Measurements from ENCODE around the gene ANGPTL2. TPM values are rescaled to one million over a fixed set of nuclear protein-coding genes. Genes with fewer than 3 reads are reported as not detected.
"Not testable (repeated sequence)": the region's sequence is repeated elsewhere in the genome, so short reads cannot be mapped to it uniquely, and the experiment has no call there.

The ANGPTL2 gene, protein sequence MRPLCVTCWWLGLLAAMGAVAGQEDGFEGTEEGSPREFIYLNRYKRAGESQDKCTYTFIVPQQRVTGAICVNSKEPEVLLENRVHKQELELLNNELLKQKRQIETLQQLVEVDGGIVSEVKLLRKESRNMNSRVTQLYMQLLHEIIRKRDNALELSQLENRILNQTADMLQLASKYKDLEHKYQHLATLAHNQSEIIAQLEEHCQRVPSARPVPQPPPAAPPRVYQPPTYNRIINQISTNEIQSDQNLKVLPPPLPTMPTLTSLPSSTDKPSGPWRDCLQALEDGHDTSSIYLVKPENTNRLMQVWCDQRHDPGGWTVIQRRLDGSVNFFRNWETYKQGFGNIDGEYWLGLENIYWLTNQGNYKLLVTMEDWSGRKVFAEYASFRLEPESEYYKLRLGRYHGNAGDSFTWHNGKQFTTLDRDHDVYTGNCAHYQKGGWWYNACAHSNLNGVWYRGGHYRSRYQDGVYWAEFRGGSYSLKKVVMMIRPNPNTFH
- total RNA-seq = not detected
- polyA plus RNA-seq = not detected

DNA sequence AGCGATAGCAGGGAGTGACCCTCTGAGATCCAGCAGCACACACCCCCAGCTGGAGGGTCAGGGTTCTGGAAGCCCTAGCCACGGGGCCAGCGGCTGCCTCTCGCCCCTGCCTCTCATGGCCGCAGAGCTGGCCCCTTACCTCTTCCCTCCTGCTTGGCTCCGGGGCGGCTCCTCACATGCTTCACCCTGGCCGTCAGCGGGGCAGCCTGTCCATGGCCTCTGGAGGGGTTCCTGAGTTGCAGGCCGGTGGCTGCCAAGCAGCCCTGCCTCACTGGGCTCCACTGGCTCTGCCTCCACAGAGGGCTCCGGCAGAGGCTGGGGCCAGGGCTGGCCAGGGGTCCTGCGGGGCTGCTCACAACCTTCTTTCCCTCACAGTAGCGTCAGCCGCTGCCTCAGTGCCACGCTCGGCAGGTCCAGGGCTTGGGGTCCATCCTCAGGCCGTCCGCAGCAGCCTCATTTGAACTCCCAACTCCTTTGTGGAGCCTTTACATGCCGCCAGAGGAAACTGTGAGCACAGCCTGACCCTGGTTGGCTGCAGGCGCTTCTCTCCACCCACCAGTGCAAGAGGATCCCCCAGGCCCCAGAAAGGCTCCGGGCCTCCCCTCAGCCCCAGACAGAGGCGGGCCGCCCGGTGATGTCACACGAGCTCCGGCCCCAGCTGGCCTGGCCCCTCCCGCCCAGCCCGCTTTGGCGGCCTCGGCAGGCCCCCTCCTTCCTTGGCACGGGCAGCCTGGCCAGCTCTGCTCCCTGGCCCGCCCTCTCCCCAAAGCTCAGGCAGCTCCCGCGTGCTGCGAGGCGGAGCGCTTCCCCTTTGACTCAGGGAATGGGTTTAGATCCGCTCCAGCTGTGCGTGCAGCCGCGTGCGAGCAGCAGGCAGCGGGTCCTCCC, at the start of gene ANGPTL2:
Gene ANGPTL2 (minus strand): TSS at position 460 of the 888 bp plus-strand sequence. CDS start 13,904 bp downstream, outside the sequence.
- H3K4me1 ChIP-seq (ENCODE audit: control insufficient read depth, insufficient read depth, low read length, poor library complexity, severe bottlenecking) = no peaks in the 10 kb centered on the region
- H3K36me3 Mint-ChIP-seq = no peaks in the 10 kb centered on the region
- no peak within 1 kb of the TSS for H3K27ac Mint-ChIP-seq
- DNase-seq (no peak), ATAC-seq (ENCODE audit: low read depth in 2 of 2) (peak in 1 of 2 donors; percentile 5)
- no peaks in the 10 kb centered on the region for H3K36me3 ChIP-seq (ENCODE audit: control insufficient read depth, insufficient read depth, low read length)
- peaks cover 0 to 9% (median 3%) of the 10 kb centered on the region in 4 donors for H3K4me1 Mint-ChIP-seq
- peak within 1 kb of the TSS in 1 of 4 donors; percentile 47 for H3K4me3 Mint-ChIP-seq
- H3K9me3 ChIP-seq (ENCODE audit: control insufficient read depth in 2 of 2, low read length in 2 of 2) = no peaks in the 10 kb centered on the region
- no peaks in the 10 kb centered on the region for H3K27me3 ChIP-seq (ENCODE audit: control insufficient read depth, insufficient read depth, low read length)
- H3K27ac ChIP-seq (ENCODE audit: insufficient read depth, low read length, poor library complexity, severe bottlenecking) = no peak within 1 kb of the TSS
- H3K4me3 ChIP-seq (ENCODE audit: low read depth, low read length) = no peak within 1 kb of the TSS
- H3K9me3 Mint-ChIP-seq = no peaks in the 10 kb centered on the region
- H3K27me3 Mint-ChIP-seq = peaks cover 39% of the 10 kb centered on the region

DNA sequence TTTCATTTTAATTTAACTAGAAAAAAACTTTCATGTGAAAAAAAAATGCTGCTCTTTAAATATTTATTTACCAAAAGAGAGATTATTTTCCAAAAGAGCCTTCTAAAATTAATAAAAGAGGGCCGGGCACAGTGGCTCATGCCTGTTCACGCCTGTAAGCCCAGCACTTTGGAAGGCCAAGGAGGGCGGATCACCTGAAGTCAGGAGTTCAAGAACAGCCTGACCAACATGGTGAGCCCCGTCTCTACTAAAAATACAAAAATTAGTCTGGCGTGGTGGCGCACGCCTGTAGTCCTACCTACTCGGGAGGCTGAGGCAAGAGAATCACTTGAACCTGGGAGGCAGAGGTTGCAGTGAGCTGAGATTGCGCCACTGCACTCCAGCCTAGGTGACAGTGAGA, 48.9 kb upstream of the ANGPTL2 start:
- not testable (repeated sequence) for H3K9me3 Mint-ChIP-seq; H3K4me1 ChIP-seq (ENCODE audit: control insufficient read depth, insufficient read depth, low read length, poor library complexity, severe bottlenecking); ATAC-seq (ENCODE audit: low read depth in 2 of 2); H3K4me3 ChIP-seq (ENCODE audit: low read depth, low read length); H3K4me1 Mint-ChIP-seq; H3K27me3 ChIP-seq (ENCODE audit: control insufficient read depth, insufficient read depth, low read length); H3K4me3 Mint-ChIP-seq; H3K27me3 Mint-ChIP-seq; H3K27ac Mint-ChIP-seq; DNase-seq; H3K36me3 ChIP-seq (ENCODE audit: control insufficient read depth, insufficient read depth, low read length); H3K9me3 ChIP-seq (ENCODE audit: control insufficient read depth in 2 of 2, low read length in 2 of 2); H3K27ac ChIP-seq (ENCODE audit: insufficient read depth, low read length, poor library complexity, severe bottlenecking)
- peaks cover 18% of the 10 kb centered on the region for H3K36me3 Mint-ChIP-seq

- Mint-ChIP-seq H3K4me3 (no peak overlapping the region), H3K27ac (no peak overlapping the region), H3K4me1 (no peaks in the 10 kb centered on the region), H3K27me3 (no peaks in the 10 kb centered on the region), H3K36me3 (peaks cover 19% of the 10 kb centered on the region), H3K9me3 (no peaks in the 10 kb centered on the region)
- Histone ChIP-seq H3K27me3 (ENCODE audit: control insufficient read depth, insufficient read depth, low read length) (no peaks in the 10 kb centered on the region), H3K4me1 (ENCODE audit: control insufficient read depth, insufficient read depth, low read length, poor library complexity, severe bottlenecking) (no peaks in the 10 kb centered on the region), H3K27ac (ENCODE audit: insufficient read depth, low read length, poor library complexity, severe bottlenecking) (no peak overlapping the region), H3K36me3 (ENCODE audit: control insufficient read depth, insufficient read depth, low read length) (peaks cover 2% of the 10 kb centered on the region), H3K4me3 (ENCODE audit: low read depth, low read length) (no peak overlapping the region), H3K9me3 (ENCODE audit: control insufficient read depth in 2 of 2, low read length in 2 of 2) (no peaks in the 10 kb centered on the region)
- ATAC-seq (ENCODE audit: low read depth in 2 of 2) (no peak), DNase-seq (no peak)
Measured at GRCh38 chr9:127170652-127171051, 48.2 kb upstream of the ANGPTL2 start.

DNA sequence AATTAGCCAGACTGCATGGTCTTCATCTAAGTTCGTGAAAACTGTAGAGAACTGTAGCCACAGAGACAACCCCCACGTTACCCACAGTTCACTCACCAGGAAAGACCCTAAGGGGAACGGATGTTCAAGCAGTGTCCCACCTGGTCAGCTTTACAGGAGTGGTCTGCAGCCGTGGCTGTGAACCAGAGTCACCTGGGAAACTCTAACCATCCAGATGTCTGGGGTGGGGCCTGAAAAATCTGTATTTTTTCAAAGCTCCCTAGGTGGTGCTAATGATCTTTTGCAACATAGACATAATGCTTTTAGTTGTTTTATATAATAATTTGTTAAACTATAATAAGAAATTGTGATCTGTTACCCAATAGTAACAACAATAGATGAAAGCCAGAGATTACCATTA, 47.7 kb upstream of the ANGPTL2 start:
- H3K27ac Mint-ChIP-seq = no peak overlapping the region
- DNase-seq (no peak), ATAC-seq (ENCODE audit: low read depth in 2 of 2) (no peak)
- no peak overlapping the region for H3K27ac ChIP-seq (ENCODE audit: insufficient read depth, low read length, poor library complexity, severe bottlenecking)
- no peaks in the 10 kb centered on the region for H3K9me3 Mint-ChIP-seq
- peaks cover 2% of the 10 kb centered on the region for H3K36me3 ChIP-seq (ENCODE audit: control insufficient read depth, insufficient read depth, low read length)
- H3K4me3 Mint-ChIP-seq = no peak overlapping the region
- peaks cover 16% of the 10 kb centered on the region for H3K36me3 Mint-ChIP-seq
- no peaks in the 10 kb centered on the region for H3K27me3 Mint-ChIP-seq
- no peaks in the 10 kb centered on the region for H3K9me3 ChIP-seq (ENCODE audit: control insufficient read depth in 2 of 2, low read length in 2 of 2)
- H3K27me3 ChIP-seq (ENCODE audit: control insufficient read depth, insufficient read depth, low read length) = no peaks in the 10 kb centered on the region
- no peak overlapping the region for H3K4me3 ChIP-seq (ENCODE audit: low read depth, low read length)
- H3K4me1 ChIP-seq (ENCODE audit: control insufficient read depth, insufficient read depth, low read length, poor library complexity, severe bottlenecking) = no peaks in the 10 kb centered on the region
- H3K4me1 Mint-ChIP-seq = no peaks in the 10 kb centered on the region

- Mint-ChIP-seq H3K9me3 (no peaks in the 10 kb centered on the region), H3K27ac (no peak overlapping the region), H3K36me3 (peaks cover 16% of the 10 kb centered on the region), H3K4me1 (no peaks in the 10 kb centered on the region), H3K27me3 (no peaks in the 10 kb centered on the region), H3K4me3 (no peak overlapping the region)
- DNase-seq (no peak), ATAC-seq (ENCODE audit: low read depth in 2 of 2) (no peak)
- no peak overlapping the region for H3K27ac ChIP-seq (ENCODE audit: insufficient read depth, low read length, poor library complexity, severe bottlenecking)
- no peak overlapping the region for H3K4me3 ChIP-seq (ENCODE audit: low read depth, low read length)
- H3K36me3 ChIP-seq (ENCODE audit: control insufficient read depth, insufficient read depth, low read length) = peaks cover 2% of the 10 kb centered on the region
- no peaks in the 10 kb centered on the region for H3K9me3 ChIP-seq (ENCODE audit: control insufficient read depth in 2 of 2, low read length in 2 of 2)
- no peaks in the 10 kb centered on the region for H3K27me3 ChIP-seq (ENCODE audit: control insufficient read depth, insufficient read depth, low read length)
- H3K4me1 ChIP-seq (ENCODE audit: control insufficient read depth, insufficient read depth, low read length, poor library complexity, severe bottlenecking) = no peaks in the 10 kb centered on the region
Measured at GRCh38 chr9:127169575-127169883, 47.1 kb upstream of the ANGPTL2 start.

- Mint-ChIP-seq H3K4me1 (peaks cover 0 to under 1% (median 0%) of the 10 kb centered on the region in 4 donors), H3K4me3 (no peak overlapping the region), H3K27me3 (no peaks in the 10 kb centered on the region), H3K9me3 (no peaks in the 10 kb centered on the region), H3K36me3 (peaks cover 16% of the 10 kb centered on the region), H3K27ac (peak overlapping the region in 2 of 3 donors; percentile 38 to 71)
- no peaks in the 10 kb centered on the region for H3K4me1 ChIP-seq (ENCODE audit: control insufficient read depth, insufficient read depth, low read length, poor library complexity, severe bottlenecking)
- H3K36me3 ChIP-seq (ENCODE audit: control insufficient read depth, insufficient read depth, low read length) = peaks cover 2% of the 10 kb centered on the region
- no peaks in the 10 kb centered on the region for H3K27me3 ChIP-seq (ENCODE audit: control insufficient read depth, insufficient read depth, low read length)
- DNase-seq = no peak
- no peaks in the 10 kb centered on the region for H3K9me3 ChIP-seq (ENCODE audit: control insufficient read depth in 2 of 2, low read length in 2 of 2)
- ATAC-seq (ENCODE audit: low read depth in 2 of 2) = no peak
- no peak overlapping the region for H3K27ac ChIP-seq (ENCODE audit: insufficient read depth, low read length, poor library complexity, severe bottlenecking)
- no peak overlapping the region for H3K4me3 ChIP-seq (ENCODE audit: low read depth, low read length)
Measured at GRCh38 chr9:127168756-127169574, 46.5 kb upstream of the ANGPTL2 start.

DNA sequence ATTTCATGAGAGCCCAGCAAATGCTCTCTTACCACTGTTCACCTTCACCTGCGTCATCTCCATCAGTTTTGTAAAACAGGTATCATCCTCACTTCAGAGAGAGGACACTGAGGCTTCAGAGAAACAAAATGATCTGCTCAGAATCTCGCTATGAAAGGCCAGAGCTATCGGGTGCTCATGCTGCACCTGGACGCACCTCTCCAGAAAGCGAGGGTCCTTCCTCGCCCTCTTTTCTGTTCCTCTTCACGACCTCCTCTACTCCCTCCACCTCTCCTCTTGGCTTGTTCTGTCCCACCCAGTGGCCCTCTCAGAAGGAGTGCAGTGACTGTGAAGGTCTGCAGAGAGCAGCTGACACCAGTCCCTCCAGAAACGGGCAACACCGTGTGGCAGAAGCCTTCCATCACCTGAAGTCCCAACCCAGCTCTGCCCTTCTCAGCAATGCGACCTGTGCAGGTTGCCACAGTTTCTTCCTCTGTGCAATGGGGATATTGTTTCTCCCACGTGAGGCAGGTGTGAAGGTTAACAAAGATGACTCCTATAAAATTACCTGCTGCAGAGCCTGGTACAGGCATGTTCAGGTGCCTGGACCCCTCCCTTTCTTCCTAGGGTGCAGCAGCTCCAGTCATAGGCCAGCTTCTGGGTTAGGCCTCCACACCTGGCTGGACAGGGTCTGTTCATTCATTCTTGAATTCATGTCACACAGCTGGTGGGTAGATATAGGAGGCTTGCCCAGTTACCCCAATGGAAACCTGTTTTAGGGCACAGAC, 45.3 kb upstream of the ANGPTL2 start:
- DNase-seq (no peak), ATAC-seq (ENCODE audit: low read depth in 2 of 2) (no peak)
- Histone ChIP-seq H3K4me1 (ENCODE audit: control insufficient read depth, insufficient read depth, low read length, poor library complexity, severe bottlenecking) (peaks cover 7% of the 10 kb centered on the region), H3K36me3 (ENCODE audit: control insufficient read depth, insufficient read depth, low read length) (peaks cover 2% of the 10 kb centered on the region), H3K27me3 (ENCODE audit: control insufficient read depth, insufficient read depth, low read length) (no peaks in the 10 kb centered on the region), H3K9me3 (ENCODE audit: control insufficient read depth in 2 of 2, low read length in 2 of 2) (no peaks in the 10 kb centered on the region), H3K27ac (ENCODE audit: insufficient read depth, low read length, poor library complexity, severe bottlenecking) (no peak overlapping the region), H3K4me3 (ENCODE audit: low read depth, low read length) (no peak overlapping the region)
- Mint-ChIP-seq H3K27ac (no peak overlapping the region), H3K4me3 (no peak overlapping the region), H3K27me3 (no peaks in the 10 kb centered on the region), H3K36me3 (peaks cover 16% of the 10 kb centered on the region), H3K4me1 (peaks cover 0 to 13% (median 6%) of the 10 kb centered on the region in 4 donors), H3K9me3 (no peaks in the 10 kb centered on the region)
